ENCODE results near the gene SLC26A8. TPM values are rescaled to one million over a fixed set of nuclear protein-coding genes. Genes with fewer than 3 reads are reported as not detected.

Gene SLC26A8
- total and polyA plus RNA-seq, 2 experiments from 2014 or later, result 0.89 to 2.9 TPM

GRCh38 chr6:36067374-36068011, 43.1 kb upstream of the SLC26A8 start:
- no peak overlapping the region for H3K27ac Mint-ChIP-seq
- H3K9me3 Mint-ChIP-seq, result no peaks in the 10 kb centered on the region
- H3K27me3 ChIP-seq (ENCODE audit: insufficient read depth), result no peaks in the 10 kb centered on the region
- TF ChIP-seq ETS1 (IDR thresholded peaks at IDR 0.05) (no peak), EZH2phosphoT487 (IDR thresholded peaks at IDR 0.05; ENCODE audit: unreplicated experiment) (no peak), ZNF331 (CRISPR knock-in tag; IDR thresholded peaks at IDR 0.05; ENCODE audit: low read depth) (no peak), REST (IDR thresholded peaks at IDR 0.05; ENCODE audit: unreplicated experiment) (no peak), POLR2AphosphoS5 (IDR thresholded peaks at IDR 0.05; ENCODE audit: low read depth) (no peak), ZNF114 (CRISPR knock-in tag; IDR thresholded peaks at IDR 0.05) (no peak), CREB1 (CRISPR knock-in tag; IDR thresholded peaks at IDR 0.05; ENCODE audit: low read depth) (no peak), EZH2 (IDR thresholded peaks at IDR 0.05; ENCODE audit: low read depth, unreplicated experiment) (no peak), CTCF (conservative IDR thresholded peaks at IDR 0.05; ENCODE audit: low read depth in 2 of 2) (no peak), NANOG (IDR thresholded peaks at IDR 0.05; ENCODE audit: borderline replicate concordance) (no peak), ZNF462 (CRISPR knock-in tag; IDR thresholded peaks at IDR 0.05) (no peak), JUNB (IDR thresholded peaks at IDR 0.05; ENCODE audit: unreplicated experiment) (no peak), STAT1 (IDR thresholded peaks at IDR 0.05; ENCODE audit: unreplicated experiment) (no peak)
- H3K27ac ChIP-seq (ENCODE audit: low read depth), result no peak overlapping the region
- H3K4me2 ChIP-seq, result no peak overlapping the region
- H3K36me3 ChIP-seq (ENCODE audit: insufficient read depth), result no peaks in the 10 kb centered on the region
- ATAC-seq, result no peak
- H3K4me1 Mint-ChIP-seq, result no peaks in the 10 kb centered on the region
- H3F3A ChIP-seq (replicated peaks; ENCODE audit: low read depth), result no peaks in the 10 kb centered on the region
- H3K79me2 ChIP-seq (replicated peaks; ENCODE audit: insufficient read depth), result peaks cover 36% of the 10 kb centered on the region
- no peak overlapping the region for H3K4me3 Mint-ChIP-seq
- H3K9me2 ChIP-seq (ENCODE audit: insufficient read depth), result no peaks in the 10 kb centered on the region
- no peak for DNase-seq (ENCODE audit: low spot score)
- no peaks in the 10 kb centered on the region for H3K4me1 ChIP-seq (ENCODE audit: insufficient read depth)
- H2AFZ ChIP-seq, result no peak overlapping the region
- H4K20me1 ChIP-seq (replicated peaks; ENCODE audit: insufficient read depth), result 0 out of 2 replicates have a peak, but pooled peaks cover 9% of the 10 kb centered on the region
- H3K27me3 Mint-ChIP-seq (ENCODE audit: insufficient read depth, low read depth, poor library complexity), result no peaks in the 10 kb centered on the region
- H3K4me3 ChIP-seq, result no peak overlapping the region
- no peaks in the 10 kb centered on the region for H3K36me3 Mint-ChIP-seq (ENCODE audit: low read depth)

Data from GM23338 (cell line).